ENCODE measurements around the gene MBD5.
A peak's percentile ranks its signal among the peaks of the same experiment; 100 is the strongest.

MBD5 gene

GRCh38 chr2:148548716-148549400 is 528.0 kb downstream of the MBD5 start:
- DNase-seq (ENCODE audit: low read depth in 2 of 2): no peak

- DNase-seq (ENCODE audit: low read depth in 2 of 2): peak in 1 of 2 donors; percentile 30
Observed at GRCh38 chr2:148552675-148553331, 531.9 kb downstream of the MBD5 start.

DNA sequence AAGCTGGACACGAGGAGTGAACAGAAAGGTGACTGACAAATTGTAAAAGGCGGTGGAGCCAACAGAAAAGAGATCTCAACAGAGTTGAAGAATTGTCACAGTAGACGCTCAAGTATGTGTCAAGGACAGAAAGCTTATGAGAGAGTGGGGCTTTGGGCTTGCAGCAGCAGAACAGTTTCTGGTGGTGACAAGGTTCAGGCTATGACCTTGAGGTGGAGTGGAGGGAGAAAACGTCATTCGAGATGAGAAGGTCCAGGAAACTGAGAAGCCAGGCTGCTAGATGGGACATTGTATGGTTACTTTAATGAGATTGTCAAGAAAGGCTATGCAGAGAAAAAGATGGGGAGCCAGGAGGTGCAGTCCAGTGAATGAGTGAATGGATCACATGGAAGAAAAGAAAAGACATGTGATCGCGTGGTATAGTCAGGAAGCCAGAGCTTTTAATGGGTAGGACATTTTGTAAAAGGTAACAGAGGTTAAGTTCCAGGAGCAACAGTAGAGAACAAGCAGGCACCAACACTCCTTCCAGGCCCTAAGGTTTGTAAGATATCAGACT is 532.5 kb downstream of the MBD5 start:
- DNase-seq (ENCODE audit: low read depth in 2 of 2): no peak

- no peak for DNase-seq (ENCODE audit: low read depth in 2 of 2)
Observed at GRCh38 chr2:148554459-148555247, 533.8 kb downstream of the MBD5 start.

GRCh38 chr2:148555622-148556294 is 534.9 kb downstream of the MBD5 start:
- no peak for DNase-seq (ENCODE audit: low read depth in 2 of 2)

- no peak for DNase-seq (ENCODE audit: low read depth in 2 of 2)
Observed at GRCh38 chr2:148557844-148558436, 537.0 kb downstream of the MBD5 start.

GRCh38 chr2:148560496-148560895 is 539.6 kb downstream of the MBD5 start:
- DNase-seq (ENCODE audit: low read depth in 2 of 2): no peak

- DNase-seq (ENCODE audit: low read depth in 2 of 2): no peak
Observed at GRCh38 chr2:148561389-148561788, 540.5 kb downstream of the MBD5 start.

DNA sequence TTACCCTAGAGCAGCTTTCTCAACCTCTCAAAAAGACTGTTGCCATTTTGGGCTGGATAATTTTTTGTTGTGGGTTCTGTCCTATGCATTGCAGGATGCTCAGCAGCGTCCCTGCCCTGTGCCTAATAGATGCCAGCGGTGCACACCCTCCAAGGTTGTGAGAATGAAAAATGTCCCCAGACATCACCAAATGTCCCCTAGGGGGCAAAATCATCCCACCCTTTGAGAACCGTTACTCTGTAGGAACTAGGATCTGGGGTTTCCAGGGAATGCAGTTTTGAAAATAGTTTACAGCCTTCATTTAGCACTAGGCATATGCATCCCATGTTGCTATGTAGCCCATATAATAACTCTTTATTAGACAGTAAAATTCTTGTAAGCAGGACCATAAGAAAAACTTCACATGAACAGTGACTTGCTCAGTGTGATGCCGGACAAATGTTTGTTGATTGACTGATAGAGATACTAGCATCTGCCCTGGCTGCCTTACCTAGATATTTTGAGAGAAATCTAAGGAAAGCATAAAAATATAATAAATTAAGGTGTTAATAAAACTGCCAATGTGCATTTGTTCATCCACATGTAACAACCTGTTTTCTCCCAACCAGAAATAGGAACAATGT is 544.5 kb downstream of the MBD5 start:
- no peak for DNase-seq (ENCODE audit: low read depth in 2 of 2)
